OCI-M2 (cell line): ENCODE data around the gene ARF1.

ENCODE experiments used
- DNase-seq: peaks from one replicate; lab custom pipeline; 2025; ENCODE audit not compliant: unreplicated experiment; lab: John Stamatoyannopoulos, UW

The ARF1 gene

DNA sequence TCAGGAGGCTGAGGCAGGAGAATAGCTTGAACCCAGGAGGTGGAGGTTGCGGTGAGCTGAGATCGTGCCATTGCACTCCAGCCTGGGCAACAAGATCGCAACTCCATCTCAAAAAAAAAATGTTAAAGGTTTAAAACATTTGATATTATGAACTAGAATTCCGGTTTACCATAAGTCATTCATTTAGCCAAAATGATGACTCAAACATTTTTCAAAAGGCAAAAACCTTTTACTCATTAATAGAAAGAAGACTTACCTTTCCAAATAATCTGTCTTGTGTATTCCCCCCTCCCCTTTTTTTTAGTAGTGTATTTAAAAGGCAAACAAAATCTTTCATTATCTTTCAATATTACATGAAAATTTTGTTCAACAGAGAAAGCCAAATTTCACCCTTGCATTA lies 34.8 kb downstream of the ARF1 start:
- no peak for DNase-seq

DNA sequence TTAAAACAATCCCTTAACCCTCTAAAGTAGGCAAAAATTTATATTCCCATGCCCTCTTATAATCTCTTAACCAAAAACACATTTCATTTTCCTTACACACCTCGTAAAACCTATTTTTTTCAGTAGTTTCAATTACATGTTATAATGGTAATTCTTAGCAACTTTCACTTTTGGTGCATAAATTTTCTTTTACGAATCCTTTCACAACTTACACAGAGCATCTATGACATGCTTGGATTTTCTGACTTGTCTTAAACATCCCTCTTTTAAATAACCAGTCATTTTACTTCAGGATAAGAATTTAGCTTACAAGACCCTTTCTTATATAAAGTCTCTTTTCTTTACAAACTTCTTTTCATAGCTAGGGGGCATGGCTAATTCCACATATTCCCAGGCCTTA lies 35.5 kb downstream of the ARF1 start:
- DNase-seq, result no peak

DNA sequence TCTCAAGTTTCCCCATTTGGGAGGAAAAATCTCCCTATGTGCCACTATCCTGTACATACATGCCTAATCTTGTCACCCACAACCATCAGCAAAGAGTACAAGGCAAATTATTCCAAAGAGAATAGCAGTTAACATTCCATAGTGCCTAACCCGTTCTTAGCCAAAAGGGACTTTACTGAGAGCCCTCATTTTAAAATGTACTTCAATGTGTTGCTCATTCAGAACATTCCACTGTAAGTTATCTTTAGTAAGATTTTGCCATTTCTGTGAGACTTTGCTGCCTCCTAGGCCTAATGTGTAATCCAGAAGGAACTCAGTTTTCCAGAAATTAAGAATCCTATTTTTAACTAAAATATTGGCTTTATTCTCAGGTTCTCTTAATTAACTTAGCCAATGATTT lies 37.8 kb downstream of the ARF1 start:
- DNase-seq, result no peak

DNA sequence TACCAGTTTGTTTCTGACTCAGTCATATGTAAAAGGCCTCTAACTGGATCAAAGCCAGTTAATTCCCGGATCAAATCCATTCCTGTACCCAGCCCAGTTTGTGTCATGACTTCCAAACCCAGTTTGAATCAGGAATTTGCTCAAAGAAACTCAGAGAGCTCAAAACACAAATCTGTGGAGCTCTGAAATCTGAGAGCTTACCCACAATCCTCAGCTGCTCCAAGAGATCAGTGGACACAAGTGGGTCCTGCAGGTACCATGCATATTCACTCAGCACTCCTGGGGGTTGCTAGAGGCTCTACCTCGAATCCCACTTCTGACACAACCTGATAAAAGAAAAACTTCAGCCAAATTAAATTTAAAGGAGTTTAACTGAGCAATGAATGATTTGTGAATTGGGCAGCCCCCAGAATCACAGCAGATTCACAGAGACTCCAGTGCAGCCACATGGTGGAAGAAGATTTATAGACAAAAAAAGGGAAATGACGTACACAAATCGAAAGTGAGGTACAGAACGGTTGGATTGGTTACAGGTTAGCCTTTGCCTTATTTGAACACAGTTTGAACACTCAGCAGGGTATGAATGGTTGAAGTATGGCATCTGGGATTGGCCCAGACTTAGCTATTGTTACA lies 38.5 kb downstream of the ARF1 start:
- no peak for DNase-seq

DNA sequence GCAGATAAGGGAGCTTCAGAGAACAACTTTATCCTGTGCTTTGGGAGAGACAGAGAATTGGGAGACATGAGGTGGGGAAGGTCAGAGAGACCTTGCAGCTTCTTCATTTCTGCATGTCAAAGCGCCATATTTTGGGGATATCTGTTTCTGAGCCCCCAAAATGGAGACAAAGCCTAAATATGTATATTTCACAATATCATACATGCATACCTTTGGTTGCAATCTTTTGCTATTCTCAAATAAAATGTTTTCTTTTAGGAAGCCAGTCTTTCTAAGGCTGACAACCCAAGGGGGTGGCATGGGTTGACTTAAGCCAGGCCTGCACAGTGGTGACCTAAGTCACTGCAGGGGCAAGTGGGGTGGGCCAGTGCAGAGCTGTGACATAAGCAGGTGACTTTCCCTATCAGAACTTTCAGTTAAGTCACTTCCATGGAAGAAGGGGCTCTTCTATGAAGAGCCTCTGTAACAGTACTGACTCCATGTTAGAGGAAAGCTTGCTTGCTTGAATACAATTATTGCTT lies 40.5 kb downstream of the ARF1 start:
- DNase-seq, result no peak

- no peak for DNase-seq
Observed at GRCh38 chr1:228123505-228123904, 41.0 kb downstream of the ARF1 start.

- DNase-seq, result no peak
Observed at GRCh38 chr1:228125185-228125584, 42.7 kb downstream of the ARF1 start.

- DNase-seq, result no peak
Observed at GRCh38 chr1:228131766-228132165, 49.3 kb downstream of the ARF1 start.

DNA sequence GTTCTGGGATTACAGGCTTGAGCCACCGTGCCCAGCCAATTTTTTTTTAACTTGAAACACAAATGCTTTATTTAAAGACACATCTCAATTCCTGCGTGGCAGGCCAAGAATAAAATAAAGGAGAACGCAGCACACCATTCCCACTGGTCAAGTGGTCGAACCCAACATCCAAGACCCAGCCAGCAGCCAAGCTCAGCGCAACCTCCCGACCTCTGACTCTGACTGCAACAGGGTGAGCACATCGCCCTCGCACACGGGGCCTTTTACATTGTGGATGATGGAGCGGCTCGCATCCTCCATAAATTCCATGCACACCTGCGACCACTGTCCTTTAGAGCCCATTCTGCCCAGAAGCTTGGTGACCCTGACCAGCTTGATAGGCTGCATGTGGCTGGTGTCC lies 52.1 kb downstream of the ARF1 start:
- DNase-seq, result no peak

- no peak for DNase-seq
Observed at GRCh38 chr1:228136901-228137300, 54.4 kb downstream of the ARF1 start.

GRCh38 chr1:228139406-228139930 lies 57.0 kb downstream of the ARF1 start:
- DNase-seq, result no peak

- peak; percentile 87 for DNase-seq
Observed at GRCh38 chr1:228139931-228140723, 57.6 kb downstream of the ARF1 start, which contains the start of gene GUK1. Gene GUK1 (plus strand): TSS chr1:228140279. CDS start chr1:228140303, 24 bp downstream.

GRCh38 chr1:228140724-228141225 lies 58.3 kb downstream of the ARF1 start:
- no peak for DNase-seq

DNA sequence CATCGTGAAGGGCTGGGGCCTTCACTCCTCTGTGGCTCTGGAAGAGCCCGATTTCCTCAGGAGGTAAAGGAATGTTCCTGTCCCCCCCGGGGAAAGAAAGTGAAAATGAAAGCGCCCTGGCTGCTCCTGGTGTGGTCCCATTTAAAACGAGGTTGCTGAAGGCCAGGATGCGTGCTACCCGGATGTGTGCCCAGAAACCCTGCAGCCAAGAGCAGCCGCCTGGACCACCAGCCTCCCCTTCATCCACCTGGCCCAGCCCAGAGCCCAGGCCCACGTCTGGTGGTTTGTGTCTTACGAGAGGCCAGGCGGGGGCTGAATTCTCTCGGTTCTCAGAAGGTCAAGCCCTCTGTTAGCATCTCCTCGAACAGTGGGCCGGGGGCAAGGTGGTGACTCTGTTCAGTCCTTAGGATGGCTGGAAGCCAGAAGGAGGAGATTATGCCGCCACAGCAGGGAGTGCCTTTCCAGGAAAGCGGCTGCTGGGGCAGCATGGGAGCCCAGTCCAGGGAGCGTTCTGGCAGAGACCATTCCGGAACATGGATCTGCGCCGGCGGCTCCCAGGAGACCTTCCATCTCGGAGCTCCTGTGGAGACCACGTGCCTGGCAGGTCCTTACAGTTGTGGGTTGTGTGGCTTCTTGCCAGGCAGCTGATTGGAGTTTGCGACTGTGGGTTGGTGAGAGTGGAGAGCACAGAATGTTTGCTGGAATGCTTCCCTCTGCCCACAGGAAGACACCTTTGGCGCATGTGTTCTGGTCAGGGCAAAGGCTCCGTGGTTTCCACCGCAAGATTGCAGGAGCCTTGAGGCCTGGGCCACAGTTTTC lies 58.9 kb downstream of the ARF1 start:
- DNase-seq, result no peak

DNA sequence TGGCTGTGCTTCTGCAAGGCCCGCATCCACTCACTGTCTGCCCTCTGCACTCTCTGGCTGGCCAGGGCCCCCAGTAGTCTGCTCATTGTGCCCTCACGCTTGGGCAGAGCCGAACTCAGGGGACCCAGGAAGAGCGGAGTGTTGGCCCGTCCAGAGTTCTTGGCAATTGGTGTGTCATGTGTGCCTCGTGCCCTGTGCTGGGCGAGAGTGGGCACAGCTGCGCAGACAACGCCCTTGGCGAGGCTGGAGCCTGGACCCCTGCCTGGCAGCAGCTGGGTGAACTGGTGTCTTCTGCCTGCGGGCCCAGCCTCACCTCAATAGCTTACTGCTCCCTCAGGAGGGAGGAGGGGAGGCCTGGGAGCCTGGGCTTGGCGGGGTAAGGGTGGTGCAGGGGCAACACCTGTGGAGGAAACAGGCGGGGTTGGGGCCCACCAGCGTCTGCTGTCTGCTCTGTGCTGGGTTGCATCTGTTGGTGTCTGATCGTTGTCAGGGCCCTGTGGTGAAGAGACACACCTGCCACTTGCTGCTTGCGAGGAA lies 59.7 kb downstream of the ARF1 start:
- no peak for DNase-seq

DNA sequence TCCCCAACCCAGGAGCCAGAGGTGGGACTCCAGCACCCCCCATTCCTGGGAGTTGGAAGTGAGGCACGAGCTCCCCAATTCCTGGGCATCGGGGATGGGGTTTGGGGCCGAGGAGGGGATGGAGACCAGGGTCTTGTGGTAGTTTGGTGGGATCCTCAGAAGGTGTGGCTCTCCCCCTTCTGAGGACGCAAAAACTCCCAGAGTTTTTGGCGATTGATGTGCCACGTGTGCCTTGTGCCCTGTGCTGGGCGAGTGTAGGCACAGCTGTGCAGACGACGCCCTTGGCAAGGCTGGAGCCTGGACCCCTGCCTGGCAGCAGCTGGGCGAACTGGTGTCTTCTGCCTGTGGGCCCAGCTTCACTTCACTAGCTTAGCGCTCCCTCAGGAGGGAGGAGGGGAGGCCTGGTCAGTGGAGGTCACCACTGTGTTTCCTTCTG lies 60.2 kb downstream of the ARF1 start:
- no peak for DNase-seq

GRCh38 chr1:228143480-228144192 lies 61.1 kb downstream of the ARF1 start:
- no peak for DNase-seq

DNA sequence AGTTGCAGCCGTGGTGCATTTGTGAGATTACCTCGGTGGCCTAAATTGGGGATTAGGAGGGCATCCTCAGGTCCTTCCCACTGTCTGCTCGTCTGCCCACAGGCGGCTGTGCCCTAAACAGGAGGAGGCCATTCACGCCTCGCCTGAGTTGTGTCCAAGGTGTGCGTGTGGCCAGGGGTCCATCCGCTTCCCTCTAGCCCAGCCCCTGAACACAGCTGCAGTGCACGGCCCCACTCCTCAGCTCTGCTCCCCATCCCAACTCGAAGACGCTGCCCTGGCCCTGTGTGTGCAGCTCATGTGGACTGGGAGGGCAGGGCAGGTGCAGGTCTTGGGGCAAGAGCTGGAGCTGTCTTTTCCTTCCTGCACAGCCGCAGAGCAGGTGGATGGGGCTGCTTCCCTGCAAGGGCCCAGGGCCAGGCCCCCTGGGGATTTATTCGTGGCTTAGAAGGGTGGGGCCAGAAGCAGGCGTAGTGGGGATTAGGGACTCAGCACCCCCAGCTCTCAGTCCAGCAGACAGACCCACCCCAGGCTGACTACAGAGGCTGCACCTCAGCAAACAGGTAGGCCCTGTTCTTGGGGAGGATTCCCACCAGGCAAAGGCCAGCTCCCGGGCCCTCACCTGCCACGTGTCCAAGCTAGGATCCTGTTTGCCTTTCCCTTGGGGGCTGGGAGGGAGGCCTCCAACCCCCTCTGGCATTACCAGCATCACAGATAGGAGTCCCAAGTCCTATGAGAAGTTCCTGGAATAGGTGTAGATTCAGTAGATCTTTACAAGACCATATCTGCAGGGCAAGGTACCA lies 61.9 kb downstream of the ARF1 start:
- DNase-seq, result no peak

- no peak for DNase-seq
Observed at GRCh38 chr1:228144993-228145343, 62.5 kb downstream of the ARF1 start.
